Measurements from ENCODE around the gene COL27A1. TPM values are rescaled to one million over a fixed set of nuclear protein-coding genes. Genes with fewer than 3 reads are reported as not detected.
"Not testable (repeated sequence)": the region's sequence is repeated elsewhere in the genome, so short reads cannot be mapped to it uniquely, and the experiment has no call there.

The COL27A1 gene
- total RNA-seq, 2 experiments from 2014 or later = not detected

DNA sequence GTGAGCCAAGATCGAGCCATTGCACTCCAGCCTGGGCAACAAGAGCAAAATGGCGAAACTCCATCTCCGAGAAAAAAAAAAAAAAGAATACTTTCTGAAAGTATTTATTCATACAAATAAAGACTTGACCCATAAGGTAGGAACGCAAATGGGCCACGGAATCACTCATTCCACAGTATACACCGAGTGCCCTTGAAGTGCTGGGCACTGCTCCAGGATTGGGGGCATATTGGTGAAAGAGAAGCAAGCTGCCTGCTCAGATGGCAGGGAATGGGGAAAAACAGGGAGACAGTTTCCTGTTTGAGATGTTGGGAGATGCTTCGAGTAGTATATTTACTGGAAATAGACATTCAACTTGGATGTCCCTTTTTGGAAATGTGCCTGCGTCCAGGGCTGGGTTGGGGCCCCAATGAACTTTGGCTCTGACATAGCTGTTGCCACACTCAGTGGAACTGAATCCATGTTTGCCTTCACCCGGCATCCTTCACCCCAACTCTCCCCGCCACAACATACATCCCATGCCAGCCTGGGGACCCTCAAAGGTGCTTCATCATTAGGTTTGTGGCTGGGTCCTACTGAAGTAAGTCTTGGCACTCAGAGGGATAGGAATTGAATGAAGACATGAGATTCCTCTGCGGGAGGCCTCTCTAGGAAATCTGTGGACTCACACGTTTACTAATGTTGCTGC lies 173.7 kb downstream of the COL27A1 start:
- H3K4me2 ChIP-seq (ENCODE audit: low read length); H3K4me3 ChIP-seq (ENCODE audit: low read depth, low read length, poor library complexity, severe bottlenecking); POLR2A ChIA-PET; H2AFZ ChIP-seq (ENCODE audit: low read length); H3K27ac ChIP-seq (ENCODE audit: low read depth, low read length, poor library complexity, severe bottlenecking); DNase-seq (ENCODE audit: low spot score); H3K79me2 ChIP-seq (ENCODE audit: insufficient read depth, low read depth, low read length); H4K20me1 ChIP-seq (ENCODE audit: insufficient read depth, low read length); intact Hi-C loops (cut with micrococcal nuclease; ENCODE audit: unreplicated experiment); H3K36me3 ChIP-seq (ENCODE audit: insufficient read depth, low read length); H3K4me1 ChIP-seq (ENCODE audit: insufficient read depth, low read length, poor library complexity, severe bottlenecking); H3K9me2 ChIP-seq (ENCODE audit: insufficient read depth, low read length); BruUV-seq (replicated peaks); CTCF ChIA-PET (ENCODE audit: unreplicated experiment); H3K9me3 ChIP-seq (ENCODE audit: low read length): not testable (repeated sequence)

GRCh38 chr9:114329625-114330022 lies 174.3 kb downstream of the COL27A1 start, which contains the start of gene ORM2:
ORM2 (plus strand) TSS chr9:114329869; CDS start chr9:114329905, 36 bp downstream.
- BruUV-seq (replicated peaks); H2AFZ ChIP-seq (ENCODE audit: low read length); H3K36me3 ChIP-seq (ENCODE audit: insufficient read depth, low read length); H3K4me1 ChIP-seq (ENCODE audit: insufficient read depth, low read length, poor library complexity, severe bottlenecking); H3K4me3 ChIP-seq (ENCODE audit: low read depth, low read length, poor library complexity, severe bottlenecking); H3K27ac ChIP-seq (ENCODE audit: low read depth, low read length, poor library complexity, severe bottlenecking); H4K20me1 ChIP-seq (ENCODE audit: insufficient read depth, low read length); H3K9me2 ChIP-seq (ENCODE audit: insufficient read depth, low read length); POLR2A ChIA-PET; H3K9me3 ChIP-seq (ENCODE audit: low read length); DNase-seq (ENCODE audit: low spot score); H3K79me2 ChIP-seq (ENCODE audit: insufficient read depth, low read depth, low read length); intact Hi-C loops (cut with micrococcal nuclease; ENCODE audit: unreplicated experiment); H3K4me2 ChIP-seq (ENCODE audit: low read length); CTCF ChIA-PET (ENCODE audit: unreplicated experiment): not testable (repeated sequence)

GRCh38 chr9:114330636-114331035 lies 175.3 kb downstream of the COL27A1 start:
- Histone ChIP-seq H3K9me3 (ENCODE audit: low read length) (no peaks in the 10 kb centered on the region), H3K4me2 (ENCODE audit: low read length) (no peak overlapping the region), H2AFZ (ENCODE audit: low read length) (no peak overlapping the region), H4K20me1 (ENCODE audit: insufficient read depth, low read length) (no peaks in the 10 kb centered on the region), H3K4me1 (ENCODE audit: insufficient read depth, low read length, poor library complexity, severe bottlenecking) (no peaks in the 10 kb centered on the region), H3K36me3 (ENCODE audit: insufficient read depth, low read length) (peaks cover 15% of the 10 kb centered on the region), H3K9me2 (ENCODE audit: insufficient read depth, low read length) (no peaks in the 10 kb centered on the region), H3K4me3 (ENCODE audit: low read depth, low read length, poor library complexity, severe bottlenecking) (no peak overlapping the region), H3K79me2 (ENCODE audit: insufficient read depth, low read depth, low read length) (no peaks in the 10 kb centered on the region), H3K27ac (ENCODE audit: low read depth, low read length, poor library complexity, severe bottlenecking) (no peak overlapping the region)
- no TSS peak for BruUV-seq (replicated peaks)
- POLR2A ChIA-PET = no interaction called here
- TF ChIP-seq CTCF (conservative IDR thresholded peaks at IDR 0.05; ENCODE audit: low read length) = no peak
- TF ChIP-seq EZH2phosphoT487 (IDR thresholded peaks at IDR 0.05; ENCODE audit: borderline replicate concordance, low read depth, low read length) = no peak
- intact Hi-C loops (cut with micrococcal nuclease; ENCODE audit: unreplicated experiment) = no loop called here
- CTCF ChIA-PET (ENCODE audit: unreplicated experiment) = no interaction called here
- DNase-seq (ENCODE audit: low spot score) = no peak

DNA sequence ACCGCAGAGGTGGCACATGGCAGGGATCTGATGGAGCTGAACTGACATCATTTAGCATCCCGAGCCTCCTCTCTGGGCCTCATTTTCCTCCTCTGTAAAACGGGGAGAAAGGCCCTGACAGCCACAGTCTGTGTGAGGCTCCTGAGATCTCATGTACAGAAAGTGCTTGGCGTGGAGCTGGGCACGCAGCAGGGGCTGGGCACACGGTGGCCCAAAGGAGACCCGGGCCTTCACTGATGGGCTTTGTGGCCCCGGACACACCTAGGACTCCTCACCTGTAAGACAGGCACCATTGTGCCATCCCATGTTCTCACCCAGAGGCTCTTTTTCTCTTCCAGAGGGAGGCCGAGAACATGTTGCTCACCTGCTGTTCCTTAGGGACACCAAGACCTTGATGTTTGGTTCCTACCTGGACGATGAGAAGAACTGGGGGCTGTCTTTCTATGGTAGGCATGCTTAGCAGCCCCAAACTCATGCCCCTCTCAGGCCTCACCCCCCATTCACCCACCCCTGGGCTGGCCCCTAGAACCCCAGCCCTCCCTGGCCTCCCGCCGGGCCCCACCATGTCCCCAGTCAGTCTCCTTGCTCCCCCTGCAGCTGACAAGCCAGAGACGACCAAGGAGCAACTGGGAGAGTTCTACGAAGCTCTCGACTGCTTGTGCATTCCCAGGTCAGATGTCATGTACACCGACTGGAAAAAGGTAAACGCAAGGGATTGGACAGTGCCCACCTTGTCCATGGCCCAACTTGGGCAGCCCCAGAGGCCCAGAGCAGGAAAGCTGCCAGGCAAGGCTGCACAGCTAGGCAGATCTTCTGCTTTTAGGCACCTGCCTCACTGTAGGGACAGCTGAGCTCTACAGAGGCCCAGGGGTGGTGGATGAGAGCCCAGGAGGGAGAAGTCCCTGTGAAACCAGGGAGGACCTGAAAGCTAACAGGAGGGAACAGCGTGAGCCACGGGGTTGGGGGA lies 176.2 kb downstream of the COL27A1 start:
- DNase-seq (ENCODE audit: low spot score); CTCF ChIA-PET (ENCODE audit: unreplicated experiment); H3K9me2 ChIP-seq (ENCODE audit: insufficient read depth, low read length); POLR2A ChIA-PET; H3K4me2 ChIP-seq (ENCODE audit: low read length); H3K9me3 ChIP-seq (ENCODE audit: low read length); intact Hi-C loops (cut with micrococcal nuclease; ENCODE audit: unreplicated experiment); H3K27ac ChIP-seq (ENCODE audit: low read depth, low read length, poor library complexity, severe bottlenecking); H3K4me1 ChIP-seq (ENCODE audit: insufficient read depth, low read length, poor library complexity, severe bottlenecking); H4K20me1 ChIP-seq (ENCODE audit: insufficient read depth, low read length); H2AFZ ChIP-seq (ENCODE audit: low read length); H3K4me3 ChIP-seq (ENCODE audit: low read depth, low read length, poor library complexity, severe bottlenecking); H3K79me2 ChIP-seq (ENCODE audit: insufficient read depth, low read depth, low read length); BruUV-seq (replicated peaks): not testable (repeated sequence)
- peaks cover 24% of the 10 kb centered on the region for H3K36me3 ChIP-seq (ENCODE audit: insufficient read depth, low read length)

DNA sequence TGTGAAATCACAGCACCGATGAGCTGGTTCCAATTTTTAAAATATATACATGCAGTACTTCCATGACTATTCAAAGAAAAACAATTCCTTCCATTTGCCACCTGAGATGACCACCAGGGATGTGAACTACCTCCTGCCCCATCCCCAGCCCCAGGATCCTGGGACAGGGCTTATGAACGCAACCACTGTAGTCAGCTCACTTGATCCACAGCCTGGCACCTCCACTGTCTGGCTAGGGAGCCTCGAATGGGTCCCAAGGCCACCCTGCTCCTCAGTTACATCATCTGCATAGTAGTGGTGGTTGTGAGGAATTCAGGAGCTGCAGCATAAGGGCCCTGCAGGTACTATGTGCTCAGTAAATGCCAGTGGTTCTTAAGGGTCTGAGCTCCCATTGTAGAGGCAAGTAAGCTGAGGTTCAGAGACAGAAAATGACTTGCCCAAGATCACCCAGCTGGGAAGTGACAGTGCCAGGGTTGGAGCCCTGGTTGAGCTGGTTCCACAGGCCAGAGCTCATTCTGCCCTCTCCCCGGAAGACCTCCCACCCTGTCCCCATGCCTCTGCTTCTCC lies 177.2 kb downstream of the COL27A1 start:
- BruUV-seq (replicated peaks); H3K79me2 ChIP-seq (ENCODE audit: insufficient read depth, low read depth, low read length); POLR2A ChIA-PET; H3K4me3 ChIP-seq (ENCODE audit: low read depth, low read length, poor library complexity, severe bottlenecking); intact Hi-C loops (cut with micrococcal nuclease; ENCODE audit: unreplicated experiment); H2AFZ ChIP-seq (ENCODE audit: low read length); H3K4me2 ChIP-seq (ENCODE audit: low read length); H3K9me2 ChIP-seq (ENCODE audit: insufficient read depth, low read length); H3K9me3 ChIP-seq (ENCODE audit: low read length); CTCF ChIA-PET (ENCODE audit: unreplicated experiment); H3K4me1 ChIP-seq (ENCODE audit: insufficient read depth, low read length, poor library complexity, severe bottlenecking); H3K27ac ChIP-seq (ENCODE audit: low read depth, low read length, poor library complexity, severe bottlenecking); H4K20me1 ChIP-seq (ENCODE audit: insufficient read depth, low read length): not testable (repeated sequence)
- peaks cover 34% of the 10 kb centered on the region for H3K36me3 ChIP-seq (ENCODE audit: insufficient read depth, low read length)
- peak; percentile 17 for DNase-seq (ENCODE audit: low spot score)
